Measurements from ENCODE around the gene UCK2.

UCK2 gene

DNA sequence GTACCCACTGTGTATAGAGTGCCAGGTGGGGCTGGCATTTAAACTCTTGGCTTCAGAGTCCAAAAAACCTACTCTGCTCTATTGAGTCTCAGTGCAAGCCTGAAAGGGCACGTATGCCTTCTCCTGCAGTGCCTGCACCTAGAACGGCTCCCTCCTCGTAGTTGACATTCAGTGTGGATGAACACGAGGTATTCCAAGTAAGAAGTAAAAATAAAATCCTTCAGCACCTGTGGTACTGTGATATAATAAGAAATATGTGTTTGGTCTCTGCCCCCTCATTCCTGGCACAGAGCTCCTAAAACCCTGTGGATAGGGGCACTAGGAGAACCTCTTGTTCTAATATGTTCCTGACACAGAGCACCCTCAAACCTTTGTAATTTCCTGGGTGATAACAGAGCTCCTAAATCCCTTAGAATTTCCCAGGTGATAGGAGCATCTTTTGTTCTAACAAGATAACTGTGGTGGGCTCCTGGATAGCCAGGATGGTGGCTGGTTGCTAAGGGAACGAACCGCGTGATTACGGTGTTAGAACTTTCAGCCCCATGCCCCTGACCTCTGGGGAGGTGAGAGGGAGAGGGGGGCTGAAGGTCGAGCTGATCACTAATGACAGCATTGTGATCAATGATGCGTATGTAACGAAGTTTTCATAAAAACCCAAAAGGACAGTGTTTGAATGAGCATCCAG lies 16.8 kb downstream of the UCK2 start:
- DNase-seq (ENCODE audit: extremely low read depth, low read depth) = no peak
- TF ChIP-seq, protein P1, sequence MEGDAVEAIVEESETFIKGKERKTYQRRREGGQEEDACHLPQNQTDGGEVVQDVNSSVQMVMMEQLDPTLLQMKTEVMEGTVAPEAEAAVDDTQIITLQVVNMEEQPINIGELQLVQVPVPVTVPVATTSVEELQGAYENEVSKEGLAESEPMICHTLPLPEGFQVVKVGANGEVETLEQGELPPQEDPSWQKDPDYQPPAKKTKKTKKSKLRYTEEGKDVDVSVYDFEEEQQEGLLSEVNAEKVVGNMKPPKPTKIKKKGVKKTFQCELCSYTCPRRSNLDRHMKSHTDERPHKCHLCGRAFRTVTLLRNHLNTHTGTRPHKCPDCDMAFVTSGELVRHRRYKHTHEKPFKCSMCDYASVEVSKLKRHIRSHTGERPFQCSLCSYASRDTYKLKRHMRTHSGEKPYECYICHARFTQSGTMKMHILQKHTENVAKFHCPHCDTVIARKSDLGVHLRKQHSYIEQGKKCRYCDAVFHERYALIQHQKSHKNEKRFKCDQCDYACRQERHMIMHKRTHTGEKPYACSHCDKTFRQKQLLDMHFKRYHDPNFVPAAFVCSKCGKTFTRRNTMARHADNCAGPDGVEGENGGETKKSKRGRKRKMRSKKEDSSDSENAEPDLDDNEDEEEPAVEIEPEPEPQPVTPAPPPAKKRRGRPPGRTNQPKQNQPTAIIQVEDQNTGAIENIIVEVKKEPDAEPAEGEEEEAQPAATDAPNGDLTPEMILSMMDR (IDR thresholded peaks at IDR 0.05; ENCODE audit: low read depth, low read length) = no peak

DNA sequence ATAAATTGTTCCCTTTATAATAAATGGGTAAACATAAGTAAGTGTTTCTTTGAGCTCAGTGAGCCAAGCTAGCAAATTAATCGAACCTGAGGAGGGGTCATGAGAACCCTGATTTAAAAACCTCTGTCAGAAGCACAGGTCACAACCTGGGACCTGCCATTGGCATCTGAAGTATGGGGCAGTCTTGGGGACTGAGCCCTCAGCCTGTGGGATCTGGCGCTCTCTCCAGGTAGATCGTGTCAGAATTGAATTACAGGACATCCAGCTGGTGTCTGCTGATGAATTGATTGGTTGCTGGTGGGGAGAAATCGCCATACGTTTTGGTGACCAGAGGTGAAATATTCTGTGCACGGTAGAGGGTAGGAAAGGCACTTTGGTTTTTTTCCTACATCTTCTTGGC lies 17.5 kb downstream of the UCK2 start:
- no peak for DNase-seq (ENCODE audit: extremely low read depth, low read depth)
- TF ChIP-seq, protein P1 (IDR thresholded peaks at IDR 0.05; ENCODE audit: low read depth, low read length) = no peak

DNA sequence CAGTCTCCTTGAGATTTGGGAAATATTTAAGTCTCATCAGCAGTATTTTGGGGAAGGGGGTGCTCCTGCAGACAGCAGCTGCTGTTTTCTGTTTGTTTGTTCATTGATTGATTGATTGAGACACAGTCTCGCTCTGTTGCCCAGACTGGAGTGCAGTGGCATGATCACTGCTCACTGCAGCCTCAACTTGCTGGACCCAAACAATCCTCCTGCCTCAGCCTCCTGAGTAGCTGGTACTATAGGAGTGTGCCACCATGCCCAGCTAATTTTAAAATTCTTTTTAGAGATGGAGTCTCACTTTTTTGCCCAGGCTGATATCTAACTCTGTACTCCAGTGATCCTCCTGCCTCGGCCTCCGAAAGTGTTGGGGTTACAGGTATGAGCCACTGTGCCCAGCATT lies 18.2 kb downstream of the UCK2 start:
- no peak for DNase-seq (ENCODE audit: extremely low read depth, low read depth)
- TF ChIP-seq, protein P1 (IDR thresholded peaks at IDR 0.05; ENCODE audit: low read depth, low read length) = no peak

DNA sequence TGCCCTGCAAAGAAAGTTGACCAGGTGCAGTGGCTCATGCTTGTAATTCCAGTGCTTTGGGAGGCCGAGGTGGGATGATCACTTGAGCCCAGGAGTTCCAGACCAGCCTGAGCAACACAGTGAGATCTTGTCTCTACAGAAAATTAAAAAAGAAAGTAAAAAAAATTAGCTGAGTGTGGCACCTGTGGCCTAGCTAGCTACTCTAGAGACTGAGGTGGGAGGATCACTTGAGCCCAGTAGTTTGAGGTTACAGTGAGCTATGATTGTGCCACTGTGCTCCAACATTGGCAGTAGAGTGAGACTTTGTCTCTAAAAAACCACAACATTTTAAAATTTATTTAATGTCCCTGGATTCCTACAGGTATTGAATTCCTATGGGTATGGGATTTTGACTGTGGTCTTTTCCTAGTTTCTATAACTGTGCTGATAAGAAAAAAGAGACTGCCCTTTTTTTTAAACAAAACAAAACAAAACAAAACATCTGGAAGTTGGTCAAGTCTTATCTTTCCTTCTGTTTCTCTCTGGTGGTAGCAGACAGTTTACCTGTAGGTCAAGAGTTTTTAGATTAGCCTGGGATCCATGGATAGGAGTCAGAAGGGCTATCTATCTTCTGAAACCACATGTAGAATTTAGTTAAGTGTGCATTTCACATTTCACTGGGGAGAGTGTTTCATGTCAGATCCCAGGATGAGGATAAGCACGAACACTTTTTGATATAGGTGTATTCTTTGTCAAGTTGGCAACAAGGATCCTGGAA lies 18.8 kb downstream of the UCK2 start:
- TF ChIP-seq, protein P1 (IDR thresholded peaks at IDR 0.05; ENCODE audit: low read depth, low read length) = no peak
- DNase-seq (ENCODE audit: extremely low read depth, low read depth) = no peak

DNA sequence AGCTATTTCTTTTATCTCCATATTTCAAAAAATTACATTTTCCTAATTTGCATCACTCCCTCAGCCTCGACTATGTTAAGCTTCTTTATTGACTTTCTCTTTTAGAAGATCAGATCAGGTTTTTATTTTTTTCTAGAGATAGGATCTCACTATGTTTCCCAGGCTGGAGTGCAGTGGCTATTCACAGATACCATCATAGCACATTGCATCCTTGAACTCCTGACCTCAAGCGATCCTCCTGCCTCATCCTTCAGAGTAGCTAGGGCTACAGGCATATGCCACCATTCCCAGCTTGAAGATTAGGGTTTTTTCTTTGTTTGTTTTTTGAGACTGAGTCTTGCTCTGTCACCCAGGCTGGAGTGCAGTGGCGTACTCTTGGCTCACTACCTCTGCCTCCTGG lies 20.1 kb downstream of the UCK2 start:
- no peak for DNase-seq (ENCODE audit: extremely low read depth, low read depth)
- TF ChIP-seq, protein P1 (IDR thresholded peaks at IDR 0.05; ENCODE audit: low read depth, low read length) = no peak

DNA sequence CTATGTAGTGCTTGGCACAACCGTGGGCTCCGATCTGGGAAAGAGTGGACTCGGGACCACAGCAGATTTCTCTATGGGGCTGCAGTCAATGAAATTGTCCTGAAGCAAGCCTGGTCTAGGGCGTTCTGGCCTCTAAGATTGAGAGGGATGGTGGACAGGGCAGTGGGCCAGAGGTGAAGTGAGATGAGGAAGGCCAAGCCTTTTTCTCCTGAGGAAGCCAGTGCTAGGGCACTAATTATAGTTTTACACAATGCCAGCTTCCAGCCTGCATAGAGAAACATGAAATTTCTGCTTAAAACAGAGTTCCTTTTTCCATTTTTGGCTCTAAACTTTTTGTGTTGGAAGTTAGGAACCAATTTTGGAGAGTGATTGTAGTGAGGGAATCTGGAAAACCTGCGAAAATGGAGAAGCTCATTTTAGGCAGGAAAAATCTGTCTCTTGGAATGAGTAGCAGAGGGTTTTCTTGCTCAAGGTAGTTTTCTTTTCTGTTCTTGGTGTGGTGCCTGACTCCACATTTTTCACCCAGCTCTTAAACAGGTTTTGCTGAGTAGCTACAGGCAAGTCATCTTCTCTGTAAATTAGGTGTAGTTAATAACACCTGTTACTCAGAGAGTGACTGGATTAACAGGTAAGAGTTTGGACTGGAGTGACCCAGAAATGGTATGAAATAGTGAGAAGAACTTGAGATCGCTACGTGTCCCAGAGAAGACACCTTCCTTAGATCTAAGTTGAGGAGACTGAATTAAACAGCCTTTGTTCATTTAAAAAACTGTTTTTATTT lies 22.1 kb downstream of the UCK2 start:
- no peak for DNase-seq (ENCODE audit: extremely low read depth, low read depth)
- TF ChIP-seq, protein P1 (IDR thresholded peaks at IDR 0.05; ENCODE audit: low read depth, low read length) = no peak
